MM.1S (cell line): Measurements from ENCODE around the gene CCDC198.

Source experiments
- EZH2 ChIP-seq: fragments of 300-600 bp; sonication (generic); optimal IDR thresholded peaks from 2 replicates; pipeline ENCODE3; 2017; ENCODE audit warnings: low read depth, mild to moderate bottlenecking, antibody characterized with exemption, low read length, mixed read lengths
- EZH2phosphoT487 ChIP-seq: fragments of 300-600 bp; sonication (generic); IDR thresholded peaks from 2 replicates; pipeline ENCODE4 v1.6.1; 2018; ENCODE audit warnings: antibody characterized with exemption, low read length
- TF ChIP-seq, protein P1 (sequence below): fragments of 300-600 bp; sonication (generic); IDR thresholded peaks from 2 replicates; pipeline ENCODE4 v1.5.1; 2016; ENCODE audit warnings: antibody characterized with exemption, low read length, mixed read lengths

GRCh38 chr14:57479197-57479596, 14.5 kb downstream of the CCDC198 start:
- TF ChIP-seq, protein P1, sequence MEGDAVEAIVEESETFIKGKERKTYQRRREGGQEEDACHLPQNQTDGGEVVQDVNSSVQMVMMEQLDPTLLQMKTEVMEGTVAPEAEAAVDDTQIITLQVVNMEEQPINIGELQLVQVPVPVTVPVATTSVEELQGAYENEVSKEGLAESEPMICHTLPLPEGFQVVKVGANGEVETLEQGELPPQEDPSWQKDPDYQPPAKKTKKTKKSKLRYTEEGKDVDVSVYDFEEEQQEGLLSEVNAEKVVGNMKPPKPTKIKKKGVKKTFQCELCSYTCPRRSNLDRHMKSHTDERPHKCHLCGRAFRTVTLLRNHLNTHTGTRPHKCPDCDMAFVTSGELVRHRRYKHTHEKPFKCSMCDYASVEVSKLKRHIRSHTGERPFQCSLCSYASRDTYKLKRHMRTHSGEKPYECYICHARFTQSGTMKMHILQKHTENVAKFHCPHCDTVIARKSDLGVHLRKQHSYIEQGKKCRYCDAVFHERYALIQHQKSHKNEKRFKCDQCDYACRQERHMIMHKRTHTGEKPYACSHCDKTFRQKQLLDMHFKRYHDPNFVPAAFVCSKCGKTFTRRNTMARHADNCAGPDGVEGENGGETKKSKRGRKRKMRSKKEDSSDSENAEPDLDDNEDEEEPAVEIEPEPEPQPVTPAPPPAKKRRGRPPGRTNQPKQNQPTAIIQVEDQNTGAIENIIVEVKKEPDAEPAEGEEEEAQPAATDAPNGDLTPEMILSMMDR = no peak
- TF ChIP-seq EZH2 (no peak), EZH2phosphoT487 (no peak)
